ENCODE results near the gene ZNF24.

ZNF24 gene

DNA sequence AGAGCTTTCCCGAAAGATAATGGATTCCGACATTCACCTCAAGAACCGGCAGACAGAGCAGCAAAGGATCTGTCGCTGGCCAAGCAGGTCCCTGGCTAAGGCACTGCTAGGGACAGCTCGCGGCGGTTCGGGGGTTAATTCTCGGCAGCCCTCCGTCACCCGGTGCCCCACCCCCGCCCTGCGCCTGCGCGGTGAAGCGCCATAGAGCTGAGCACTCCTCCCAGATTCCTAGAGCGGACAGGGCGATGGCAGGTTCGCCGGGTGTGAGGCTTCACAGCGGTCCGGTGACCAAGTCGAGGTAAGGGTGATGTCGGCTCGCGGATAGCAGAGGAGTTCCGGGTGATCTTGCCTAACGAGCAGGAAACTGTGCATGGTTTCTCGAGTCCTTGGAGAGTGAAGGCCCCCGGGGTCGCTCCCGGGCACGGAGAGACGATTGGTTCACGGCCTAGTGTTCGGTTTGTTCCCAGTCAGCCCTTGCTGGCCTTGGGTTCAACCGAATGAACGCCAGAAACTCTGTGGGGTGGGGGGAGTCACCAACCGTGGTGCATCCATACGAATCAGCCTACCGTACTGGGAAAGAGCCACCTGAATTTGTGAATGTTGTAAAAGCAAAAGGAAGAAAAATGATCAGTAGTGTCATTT, 54.0 kb downstream of the ZNF24 start, which contains the start of gene ZSCAN30:
ZSCAN30 (minus strand) TSS at position 136 of the 642 bp plus-strand sequence. CDS start 25,877 bp downstream, outside the sequence.
- no peak for TF ChIP-seq CTCF (conservative IDR thresholded peaks at IDR 0.05; ENCODE audit: low read depth)
- peak within 1 kb of the TSS; percentile 75 for H3K27ac ChIP-seq
- CTCF ChIA-PET = no interaction called here
- POLR2A ChIA-PET (ENCODE audit: low non-redundant PET) = no interaction called here
- DNase-seq (ENCODE audit: low spot score) = peak; percentile 89

- peak; percentile 8 for DNase-seq (ENCODE audit: low spot score)
- ChIA-PET POLR2A (ENCODE audit: low non-redundant PET) (no interaction called here), CTCF (no interaction called here)
- TF ChIP-seq CTCF (conservative IDR thresholded peaks at IDR 0.05; ENCODE audit: low read depth) = no peak
- peak overlapping the region; percentile 75 for H3K27ac ChIP-seq
Observed at GRCh38 chr18:35289727-35290093, 54.5 kb downstream of the ZNF24 start.

- ChIA-PET CTCF (no interaction called here), POLR2A (ENCODE audit: low non-redundant PET) (no interaction called here)
- peak; percentile 3 for DNase-seq (ENCODE audit: low spot score)
- peak overlapping the region; percentile 75 for H3K27ac ChIP-seq
- no peak for TF ChIP-seq CTCF (conservative IDR thresholded peaks at IDR 0.05; ENCODE audit: low read depth)
Observed at GRCh38 chr18:35289293-35289692, 54.9 kb downstream of the ZNF24 start.

GRCh38 chr18:35284841-35285240, 59.4 kb downstream of the ZNF24 start:
- ChIA-PET POLR2A (ENCODE audit: low non-redundant PET) (no interaction called here), CTCF (no interaction called here)
- TF ChIP-seq CTCF (conservative IDR thresholded peaks at IDR 0.05; ENCODE audit: low read depth) = no peak
- no peak for DNase-seq (ENCODE audit: low spot score)
- H3K27ac ChIP-seq = no peak overlapping the region

- CTCF ChIA-PET = no interaction called here
- no peak for DNase-seq (ENCODE audit: low spot score)
- no peak overlapping the region for H3K27ac ChIP-seq
- no peak for TF ChIP-seq CTCF (conservative IDR thresholded peaks at IDR 0.05; ENCODE audit: low read depth)
- POLR2A ChIA-PET (ENCODE audit: low non-redundant PET) = no interaction called here
Observed at GRCh38 chr18:35283923-35284794, 60.1 kb downstream of the ZNF24 start.

DNA sequence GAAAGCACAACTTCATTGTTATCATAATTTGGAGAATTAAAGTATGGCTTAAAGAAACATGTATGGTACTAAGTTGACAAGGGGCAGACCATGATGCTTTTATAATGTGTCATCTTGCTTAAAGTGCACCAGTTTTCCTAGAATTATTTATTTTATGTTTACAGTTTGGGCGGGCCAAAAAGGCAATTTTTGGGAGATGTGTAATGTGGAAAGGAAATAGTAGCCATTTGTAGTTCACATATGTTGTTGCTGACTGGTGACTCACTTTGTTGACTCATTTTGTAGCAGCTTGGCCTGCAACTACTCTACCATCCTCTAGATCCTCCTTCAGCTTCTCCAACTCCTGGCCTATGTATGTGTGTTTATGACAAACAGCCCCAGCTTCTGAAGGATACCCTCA, 61.9 kb downstream of the ZNF24 start:
- H3K27ac ChIP-seq = no peak overlapping the region
- DNase-seq (ENCODE audit: low spot score) = peak; percentile 17
- ChIA-PET POLR2A (ENCODE audit: low non-redundant PET) (no interaction called here), CTCF (no interaction called here)
- TF ChIP-seq CTCF (conservative IDR thresholded peaks at IDR 0.05; ENCODE audit: low read depth) = no peak

All from RWPE1 (cell line).